RWPE1 (cell line): ENCODE measurements around the gene GJC1.

ENCODE experiments used
- CTCF ChIA-PET: fragments of 350-600 bp; sonication (Branson Sonifier 250); formaldehyde crosslinking; extraction: SDS; loops from one replicate; lab custom pipeline; 2021; lab: Yijun Ruan, JAX
- POLR2A ChIA-PET: fragments of 400-600 bp; formaldehyde crosslinking; extraction: SDS; loops from one replicate; lab custom pipeline; 2020; ENCODE audit warnings: antibody characterized with exemption; ENCODE audit not compliant: low non-redundant PET; lab: Yijun Ruan, JAX
- DNase-seq: peaks from one replicate; pipeline ENCODE4 v3.0.0; 2012; ENCODE audit warnings: low spot score
- H3K27ac ChIP-seq: fragments of 450-650 bp; 2 replicates; pipeline ENCODE4 v1.5.1; 2017
- CTCF ChIP-seq: fragments of 450-650 bp; conservative IDR thresholded peaks from 2 replicates; pipeline ENCODE4 v1.5.1; 2017; ENCODE audit warnings: low read depth, mild to moderate bottlenecking

The GJC1 gene

GRCh38 chr17:44797802-44798201 is 32.3 kb downstream of the GJC1 start:
- no peak overlapping the region for H3K27ac ChIP-seq
- CTCF ChIA-PET = interaction anchor here (0.6 to 1.8 kb wide), 3 partner anchors 19 to 209 kb away, joined by 3 to 10 read pairs (median 4); no protein-coding TSS in a partner anchor
- POLR2A ChIA-PET = no interaction called here
- TF ChIP-seq CTCF = no peak
- no peak for DNase-seq

- no peak for DNase-seq
- ChIA-PET POLR2A (no interaction called here), CTCF (interaction anchor here (0.6 to 1.8 kb wide), 4 partner anchors 18 to 429 kb away, joined by 3 to 10 read pairs (median 3); no protein-coding TSS in a partner anchor)
- no peak for TF ChIP-seq CTCF
- H3K27ac ChIP-seq = no peak overlapping the region
These were observed 33.4 kb downstream of the GJC1 start for GRCh38 chr17:44796731-44797130.

- no peak for DNase-seq
- peak overlapping the region; percentile 67 for H3K27ac ChIP-seq
- no peak for TF ChIP-seq CTCF
- POLR2A ChIA-PET = no interaction called here
- CTCF ChIA-PET = no interaction called here
These were observed 34.2 kb downstream of the GJC1 start for GRCh38 chr17:44795928-44796327.

- POLR2A ChIA-PET = no interaction called here
- CTCF ChIA-PET = interaction anchor here (1.8 kb wide), 1 partner anchor 16 kb away, joined by 8 read pairs; no protein-coding TSS in a partner anchor
- peak overlapping the region; percentile 67 for H3K27ac ChIP-seq
- DNase-seq = no peak
- TF ChIP-seq CTCF = no peak
These were observed 34.7 kb downstream of the GJC1 start for GRCh38 chr17:44795421-44795820.

GRCh38 chr17:44794851-44795413 is 35.2 kb downstream of the GJC1 start:
- POLR2A ChIA-PET = no interaction called here
- peak overlapping the region; percentile 67 for H3K27ac ChIP-seq
- TF ChIP-seq CTCF = no peak
- DNase-seq = peak; percentile 33
- CTCF ChIA-PET = interaction anchor here (0.6 to 1.8 kb wide), 2 partner anchors 8 to 15 kb away, joined by 4 to 8 read pairs; no protein-coding TSS in a partner anchor

- H3K27ac ChIP-seq = peak overlapping the region; percentile 67
- CTCF ChIA-PET = interaction anchor here (0.6 to 1.8 kb wide), 2 partner anchors 8 to 15 kb away, joined by 4 to 8 read pairs; no protein-coding TSS in a partner anchor
- TF ChIP-seq CTCF = no peak
- POLR2A ChIA-PET = no interaction called here
- DNase-seq = no peak
These were observed 35.9 kb downstream of the GJC1 start for GRCh38 chr17:44793885-44794842.
